22Rv1 (cell line): Measurements from ENCODE around the gene TNFRSF25.

Experiments used
- ZFX ChIP-seq: fragments of 450-650 bp; IDR thresholded peaks from 2 replicates; pipeline ENCODE4 v1.6.1; 2017; ENCODE audit warnings: antibody characterized with exemption, borderline replicate concordance
- TF ChIP-seq, protein P1 (sequence below): fragments of 450-650 bp; IDR thresholded peaks from 2 replicates; pipeline ENCODE4 v1.5.1; 2017; ENCODE audit warnings: mild to moderate bottlenecking

DNA sequence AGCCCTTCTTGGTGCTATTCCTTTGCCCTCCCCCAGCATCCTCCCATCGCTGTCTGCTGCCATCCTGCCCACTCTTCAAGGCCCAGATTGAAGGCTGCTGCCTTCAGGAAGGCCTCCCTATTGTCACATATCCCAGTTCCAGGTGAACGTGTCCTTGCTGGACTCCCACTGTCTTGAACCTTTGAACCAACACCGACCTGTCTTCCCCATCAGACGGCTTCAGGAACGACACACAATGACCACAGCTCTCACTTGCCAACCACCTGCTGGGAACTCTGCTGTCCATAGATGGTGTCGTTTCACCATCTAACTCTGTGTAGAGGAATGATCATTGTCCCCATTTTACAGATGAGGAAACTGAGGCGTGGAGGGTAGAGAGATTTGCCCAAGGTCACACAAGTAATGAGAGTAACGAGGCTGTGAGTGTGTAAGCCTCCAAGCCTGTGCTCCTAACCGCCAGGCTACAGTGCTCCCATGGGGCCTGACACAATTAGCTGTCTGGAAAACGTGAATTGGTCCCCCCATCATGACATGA lies 35.4 kb upstream of the TNFRSF25 start:
- TF ChIP-seq, protein P1, sequence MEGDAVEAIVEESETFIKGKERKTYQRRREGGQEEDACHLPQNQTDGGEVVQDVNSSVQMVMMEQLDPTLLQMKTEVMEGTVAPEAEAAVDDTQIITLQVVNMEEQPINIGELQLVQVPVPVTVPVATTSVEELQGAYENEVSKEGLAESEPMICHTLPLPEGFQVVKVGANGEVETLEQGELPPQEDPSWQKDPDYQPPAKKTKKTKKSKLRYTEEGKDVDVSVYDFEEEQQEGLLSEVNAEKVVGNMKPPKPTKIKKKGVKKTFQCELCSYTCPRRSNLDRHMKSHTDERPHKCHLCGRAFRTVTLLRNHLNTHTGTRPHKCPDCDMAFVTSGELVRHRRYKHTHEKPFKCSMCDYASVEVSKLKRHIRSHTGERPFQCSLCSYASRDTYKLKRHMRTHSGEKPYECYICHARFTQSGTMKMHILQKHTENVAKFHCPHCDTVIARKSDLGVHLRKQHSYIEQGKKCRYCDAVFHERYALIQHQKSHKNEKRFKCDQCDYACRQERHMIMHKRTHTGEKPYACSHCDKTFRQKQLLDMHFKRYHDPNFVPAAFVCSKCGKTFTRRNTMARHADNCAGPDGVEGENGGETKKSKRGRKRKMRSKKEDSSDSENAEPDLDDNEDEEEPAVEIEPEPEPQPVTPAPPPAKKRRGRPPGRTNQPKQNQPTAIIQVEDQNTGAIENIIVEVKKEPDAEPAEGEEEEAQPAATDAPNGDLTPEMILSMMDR = no peak
- no peak for TF ChIP-seq ZFX
